ENCODE results near the gene ZNFX1.

- no peak for TF ChIP-seq KAT7 (CRISPR knock-in tag; IDR thresholded peaks at IDR 0.05; ENCODE audit: borderline replicate concordance)
- no peak for TF ChIP-seq ZNF449 (CRISPR knock-in tag; IDR thresholded peaks at IDR 0.05)
- TF ChIP-seq KDM5B (IDR thresholded peaks at IDR 0.05; ENCODE audit: insufficient replicate concordance, low read depth, low read length): no peak
- TF ChIP-seq MCM3 (IDR thresholded peaks at IDR 0.05): no peak
- TF ChIP-seq CTCF (IDR thresholded peaks at IDR 0.05 in 2 of 3, conservative IDR thresholded peaks at IDR 0.05 in 1 of 3; ENCODE audit: insufficient read depth in 2 of 3, low read depth in 1 of 3, low read length in 3 of 3): no peak
- no peak for TF ChIP-seq MEIS2 (IDR thresholded peaks at IDR 0.05; ENCODE audit: partially characterized antibody)
- no peak for TF ChIP-seq ZNF121 (CRISPR knock-in tag; conservative IDR thresholded peaks at IDR 0.05)
- TF ChIP-seq BCLAF1 (IDR thresholded peaks at IDR 0.05; ENCODE audit: borderline replicate concordance in 1 of 2, control insufficient read depth in 1 of 2, low read depth in 2 of 2, low read length in 1 of 2): no peak
- no peak for TF ChIP-seq SIN3B (IDR thresholded peaks at IDR 0.05; ENCODE audit: low read depth)
- no peak for TF ChIP-seq ZNF280B (CRISPR knock-in tag; IDR thresholded peaks at IDR 0.05)
- no peak for TF ChIP-seq ZNF324 (CRISPR knock-in tag; IDR thresholded peaks at IDR 0.05)
- no peak for TF ChIP-seq FOSL1 (tag; conservative IDR thresholded peaks at IDR 0.05)
- TF ChIP-seq JUND (IDR thresholded peaks at IDR 0.05; ENCODE audit: borderline replicate concordance, low read depth, low read length): no peak
- TF ChIP-seq JUND (tag; IDR thresholded peaks at IDR 0.05; ENCODE audit: borderline replicate concordance, low read depth, low read length): no peak
These were observed 67.1 kb downstream of the ZNFX1 start for GRCh38 chr20:49210757-49211110.
